Activated CD4-positive, CD25-positive, alpha-beta regulatory T cell treated with anti-CD3 and anti-CD28 coated beads, Interleukin-2, amount 50 U/mL, for 24 hours (primary cell): ENCODE data around the gene NHERF2.

Experiments
- ATAC-seq, 2 donors: fragments of 150-1000 bp; cut with Tn5 transposase; one replicate each; pipeline ENCODE4 v1.10.0; 2021; ENCODE audit warnings: mild to moderate bottlenecking in 1 of 2, moderate library complexity in 1 of 2

Gene NHERF2

GRCh38 chr16:2063861-2064260 is 37.2 kb downstream of the NHERF2 start:
- no peak for ATAC-seq

GRCh38 chr16:2064368-2064945 is 37.8 kb downstream of the NHERF2 start:
- ATAC-seq, result no peak

- ATAC-seq, result no peak
Measured at GRCh38 chr16:2066139-2066538, 39.4 kb downstream of the NHERF2 start.

- no peak for ATAC-seq
Measured at GRCh38 chr16:2070576-2071453, 44.1 kb downstream of the NHERF2 start.

GRCh38 chr16:2071454-2072202 is 44.9 kb downstream of the NHERF2 start:
- ATAC-seq, result no peak

- ATAC-seq, result no peak
Measured at GRCh38 chr16:2072926-2073325, 46.2 kb downstream of the NHERF2 start.

GRCh38 chr16:2074071-2074470 is 47.4 kb downstream of the NHERF2 start:
- ATAC-seq, result no peak

GRCh38 chr16:2075631-2076030 is 48.9 kb downstream of the NHERF2 start:
- no peak for ATAC-seq

GRCh38 chr16:2076072-2076865 is 49.6 kb downstream of the NHERF2 start:
- ATAC-seq, result no peak

- no peak for ATAC-seq
Measured at GRCh38 chr16:2077016-2077415, 50.3 kb downstream of the NHERF2 start.

GRCh38 chr16:2077696-2078095 is 51.0 kb downstream of the NHERF2 start:
- ATAC-seq, result no peak

GRCh38 chr16:2078096-2078495 is 51.4 kb downstream of the NHERF2 start:
- ATAC-seq, result no peak

- ATAC-seq, result no peak
Measured at GRCh38 chr16:2078691-2079090, 52.0 kb downstream of the NHERF2 start.

GRCh38 chr16:2079311-2079800 is 52.7 kb downstream of the NHERF2 start:
- no peak for ATAC-seq

- no peak for ATAC-seq
Measured at GRCh38 chr16:2079991-2080390, 53.3 kb downstream of the NHERF2 start.

- no peak for ATAC-seq
Measured at GRCh38 chr16:2081201-2082084, 54.7 kb downstream of the NHERF2 start.

- ATAC-seq, result no peak
Measured at GRCh38 chr16:2082171-2082982, 55.7 kb downstream of the NHERF2 start.

- no peak for ATAC-seq
Measured at GRCh38 chr16:2082983-2083364, 56.3 kb downstream of the NHERF2 start.

GRCh38 chr16:2083409-2083808 is 56.7 kb downstream of the NHERF2 start:
- no peak for ATAC-seq

GRCh38 chr16:2083876-2084780 is 57.4 kb downstream of the NHERF2 start:
- no peak for ATAC-seq
